K562 (cell line): ENCODE data around the gene HS3ST4. TPM values are rescaled to one million over a fixed set of nuclear protein-coding genes. Genes with fewer than 3 reads are reported as not detected.

ENCODE experiments used
- ATAC-seq: fragments of 200-7000 bp; cut with Tn5 transposase; 3 replicates; pipeline ENCODE4 v1.9.1; 2020; ENCODE audit warnings: moderate library complexity
- BruUV-seq: library from RNA; stranded (reverse); fragments of 400-500 nt; replicated peaks from 2 replicates; lab custom pipeline; 2021; lab: Mats Ljungman, UMichigan
- CTCF ChIA-PET: fragments of 300-600 bp; formaldehyde crosslinking; extraction: SDS; loops from one replicate; lab custom pipeline; 2021; ENCODE audit warnings: low intra/inter-chr PET ratio; lab: Yijun Ruan, JAX
- POLR2A ChIA-PET: fragments of 300-600, 350-650 bp; sonication (Branson Sonifier 250); formaldehyde crosslinking; extraction: SDS; loops from one replicate; lab custom pipeline; 2021; ENCODE audit warnings: antibody characterized with exemption, inconsistent platforms; lab: Yijun Ruan, JAX
- DNase-seq, 4 experiments: peaks; one replicate each; pipeline versions ENCODE4 v3.0.0 to v3.0.0-alpha.2; 2011 to 2018; ENCODE audit warnings: low spot score in 3 of 4, mixed read lengths in 3 of 4; ENCODE audit errors: extremely low read depth in 1 of 4
- FAIRE-seq: peaks from 2 replicates; lab custom pipeline; 2011; peaks lifted over from hg19 to GRCh38; lab: Jason Lieb, UNC
- H2AFZ ChIP-seq: 2 replicates; pipeline ENCODE4 v1.6.0; 2011; ENCODE audit warnings: low read depth, low read length, control low read depth, inconsistent platforms
- H3K27ac ChIP-seq: fragments of 200-600 bp; 3 replicates; pipeline ENCODE4 v1.8.0; 2011; ENCODE audit warnings: low read depth, mild to moderate bottlenecking, control low read depth, inconsistent platforms, low read length, moderate library complexity, mixed read lengths; ENCODE audit errors: extremely low read depth
- H3K27me3 ChIP-seq, 2 experiments: fragments of 300-600 bp in 1 of 2; 2 replicates in 1 of 2; 3 replicates in 1 of 2; pipeline versions ENCODE4 v1.6.0 to v1.8.0; 2011; ENCODE audit warnings: inconsistent platforms in 2 of 2, low read length in 2 of 2, mild to moderate bottlenecking in 1 of 2, mixed read lengths in 1 of 2, moderate library complexity in 1 of 2; ENCODE audit not compliant: control insufficient read depth in 2 of 2, insufficient read depth in 2 of 2
- H3K36me3 ChIP-seq: fragments of 300-600 bp; 3 replicates; pipeline ENCODE4 v1.8.0; 2011; ENCODE audit warnings: mild to moderate bottlenecking, low read length, inconsistent platforms; ENCODE audit not compliant: control insufficient read depth, insufficient read depth
- H3K4me1 ChIP-seq, 2 experiments: fragments of 200-600 bp in 1 of 2; replicated peaks in 1 of 2; 2 replicates in 1 of 2; 3 replicates in 1 of 2; pipeline versions ENCODE4 v1.5.1 to v1.8.0; 2011; ENCODE audit warnings: inconsistent platforms in 2 of 2, low read length in 2 of 2, mild to moderate bottlenecking in 1 of 2, mixed read lengths in 1 of 2, moderate library complexity in 1 of 2; ENCODE audit not compliant: control insufficient read depth in 2 of 2, insufficient read depth in 2 of 2
- H3K4me2 ChIP-seq: 2 replicates; pipeline ENCODE4 v1.6.1; 2011; ENCODE audit warnings: low read length, control low read depth, inconsistent platforms, mixed read lengths; ENCODE audit not compliant: insufficient read depth
- H3K4me3 ChIP-seq: fragments of 200-600 bp; sonication (generic), shearing (Covaris generic); 2 replicates; pipeline ENCODE4 v1.5.1; 2016; ENCODE audit warnings: control low read depth, inconsistent platforms
- H3K79me2 ChIP-seq: fragments of 200-600 bp; 3 replicates; pipeline ENCODE4 v1.8.0; 2011; ENCODE audit warnings: low read length, inconsistent platforms; ENCODE audit not compliant: control insufficient read depth, insufficient read depth
- H3K9ac ChIP-seq, 2 experiments: 2 replicates each; pipeline versions ENCODE4 v1.6.0 to v1.6.1; 2011; ENCODE audit warnings: low read depth in 2 of 2, low read length in 2 of 2, control low read depth in 1 of 2, inconsistent platforms in 1 of 2, mild to moderate bottlenecking in 1 of 2, mixed read lengths in 1 of 2; ENCODE audit not compliant: insufficient read depth in 1 of 2
- H3K9me1 ChIP-seq: one replicate; pipeline ENCODE4 v1.6.0; 2011; ENCODE audit warnings: inconsistent platforms, mild to moderate bottlenecking, low read length, moderate library complexity; ENCODE audit not compliant: control insufficient read depth, insufficient read depth
- H3K9me3 ChIP-seq: replicated peaks from 2 replicates; pipeline ENCODE4 v1.5.1; 2011; ENCODE audit warnings: low read depth, low read length, inconsistent platforms; ENCODE audit not compliant: control insufficient read depth, insufficient read depth
- H4K20me1 ChIP-seq: replicated peaks from 2 replicates; pipeline ENCODE4 v1.6.1; 2011; ENCODE audit warnings: low read length, inconsistent platforms, mixed read lengths; ENCODE audit not compliant: control insufficient read depth, insufficient read depth
- ATF2 ChIP-seq: sonication (generic); formaldehyde crosslinking; IDR thresholded peaks from 2 replicates; pipeline ENCODE4 v1.8.1; 2022; ENCODE audit warnings: missing genetic modification reagents
- CUX1 ChIP-seq: fragments of 200-800 bp; sonication (Bioruptor generic); IDR thresholded peaks from 2 replicates; pipeline ENCODE4 v1.6.1; 2016; ENCODE audit warnings: missing genetic modification characterization, missing compliant biosample characterization
- HDGF ChIP-seq: fragments of 450-650 bp; IDR thresholded peaks from 2 replicates; pipeline ENCODE4 v1.6.1; 2016
- KLF16 ChIP-seq: IDR thresholded peaks from 2 replicates; pipeline ENCODE4 v1.6.1; 2016; ENCODE audit warnings: antibody characterized with exemption
- LARP7 ChIP-seq: fragments of 450-650 bp; IDR thresholded peaks from 2 replicates; pipeline ENCODE4 v1.6.1; 2016
- MAFK ChIP-seq: IDR thresholded peaks from 2 replicates; pipeline ENCODE4 v1.6.1; 2011; ENCODE audit warnings: low read length, improper control_type of control experiment
- MCM2 ChIP-seq: fragments of 450-650 bp; IDR thresholded peaks from 2 replicates; pipeline ENCODE4 v1.6.1; 2017; ENCODE audit warnings: low read depth, mild to moderate bottlenecking
- NFIX ChIP-seq: fragments of 250-450 bp; sonication (Bioruptor Pico); IDR thresholded peaks from 2 replicates; pipeline ENCODE4 v1.4.0; 2020; ENCODE audit warnings: low read depth, mild to moderate bottlenecking, moderate library complexity
- POLR2G ChIP-seq: fragments of 200-400 bp; formaldehyde crosslinking; IDR thresholded peaks from 2 replicates; pipeline ENCODE4 v1.6.1; 2017; ENCODE audit warnings: low read depth, mild to moderate bottlenecking, antibody characterized with exemption, low read length, moderate library complexity
- ZEB2 ChIP-seq: fragments of 450-650 bp; IDR thresholded peaks from 2 replicates; pipeline ENCODE4 v1.6.1; 2016
- ZNF316 ChIP-seq: fragments of 450-650 bp; IDR thresholded peaks from 2 replicates; pipeline ENCODE4 v1.6.1; 2016
- ZNF764 ChIP-seq: fragments of 250-450 bp; sonication (Bioruptor Pico); IDR thresholded peaks from 2 replicates; pipeline ENCODE4 v1.4.0; 2020; ENCODE audit warnings: low read depth, mild to moderate bottlenecking, moderate library complexity
- ZNF785 ChIP-seq: fragments of 250-450 bp; sonication (Bioruptor Pico); IDR thresholded peaks from 2 replicates; pipeline ENCODE4 v1.4.0; 2020; ENCODE audit warnings: mild to moderate bottlenecking
- WGBS: fragments of 100-300 bp; shearing (Covaris generic); methylation state at CpG from one replicate; pipeline ENCODE4 v1.1.6; 2016; ENCODE audit warnings: low coverage, mixed read lengths; ENCODE audit not compliant: insufficient coverage; ENCODE audit errors: missing lambda C conversion rate; 5-methylcytosine and 5-hydroxymethylcytosine counted together
- in situ Hi-C: fragments of 300-500 bp; cut with MboI; formaldehyde crosslinking; loops from 4 replicates; pipeline ENCODE4 v1.15.0; 2018; ENCODE audit warnings: inconsistent platforms, mixed read lengths
- intact Hi-C: fragments of 100-400 bp; cut with micrococcal nuclease; formaldehyde crosslinking; loops from 2 replicates; pipeline ENCODE4 v1.14.2; 2022
- polyA plus RNA-seq, 8 experiments: library from polyadenylated mRNA; depleted of rRNA in 4 of 8; stranded (reverse) in 5 of 8; unstranded in 3 of 8; fragments of >200 nt; fragmentation: Nextera tagmentation in 2 of 8; fragmentation: Illumina TruSeq in 1 of 8; extraction: Ambion mirVana in 2 of 8; extraction: Trizol in 1 of 8; gene quantifications; 2 replicates each; pipeline versions ENCODE4 v1.2.1 to v1.2.3, GENCODE V29; 2011 to 2014; ENCODE audit warnings: inconsistent platforms in 1 of 8, missing spikeins in 1 of 8
- total RNA-seq, 7 experiments: library from RNA; depleted of rRNA in 6 of 7; stranded (reverse); fragments of >200 nt in 6 of 7; fragmentation: Illumina TruSeq in 2 of 7; extraction: Trizol in 2 of 7; gene quantifications; 2 replicates each; pipeline versions ENCODE4 v1.2.1 to v1.2.3, GENCODE V29; 2011 to 2021; ENCODE audit warnings: low replicate concordance in 1 of 7
- TF ChIP-seq, protein P1 (sequence below): fragments of 250-450 bp; sonication (Bioruptor Pico); IDR thresholded peaks from 2 replicates; pipeline ENCODE4 v1.8.0; 2021; ENCODE audit warnings: moderate library complexity, mild to moderate bottlenecking, inconsistent platforms
- TF ChIP-seq, protein P2 (sequence below): fragments of 450-650 bp; IDR thresholded peaks from 2 replicates; pipeline ENCODE4 v1.6.1; 2017; ENCODE audit warnings: mild to moderate bottlenecking, moderate library complexity

The HS3ST4 gene
- total and polyA plus RNA-seq, 9 of the 15 experiments (the other 6 are each of a cell fraction or from before 2014, with no cell fraction given): not detected

DNA sequence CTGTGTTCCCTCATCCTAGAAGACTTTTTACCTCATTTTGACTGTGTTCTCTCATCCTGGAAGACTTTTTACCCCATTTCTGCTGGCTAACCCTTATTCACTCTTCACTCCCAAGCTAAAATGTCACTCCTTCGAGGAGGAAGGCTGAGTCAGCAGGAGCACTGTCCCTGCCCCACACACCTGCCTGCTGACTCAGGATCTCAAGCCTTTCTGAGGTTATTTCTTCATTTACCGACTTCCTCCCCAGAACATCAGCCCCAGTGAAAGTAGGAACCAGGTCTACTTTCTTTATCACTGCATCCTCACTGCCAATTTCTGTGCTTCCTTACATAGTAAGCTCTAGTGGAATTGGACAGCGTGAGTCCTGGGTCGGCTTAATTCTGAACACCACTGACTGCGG, 220.6 kb downstream of the HS3ST4 start:
- no TSS peak for BruUV-seq
- FAIRE-seq: no peak
- WGBS: 0% methylated on average over 5 of the region's 5 CpGs
- TF ChIP-seq, protein P1, sequence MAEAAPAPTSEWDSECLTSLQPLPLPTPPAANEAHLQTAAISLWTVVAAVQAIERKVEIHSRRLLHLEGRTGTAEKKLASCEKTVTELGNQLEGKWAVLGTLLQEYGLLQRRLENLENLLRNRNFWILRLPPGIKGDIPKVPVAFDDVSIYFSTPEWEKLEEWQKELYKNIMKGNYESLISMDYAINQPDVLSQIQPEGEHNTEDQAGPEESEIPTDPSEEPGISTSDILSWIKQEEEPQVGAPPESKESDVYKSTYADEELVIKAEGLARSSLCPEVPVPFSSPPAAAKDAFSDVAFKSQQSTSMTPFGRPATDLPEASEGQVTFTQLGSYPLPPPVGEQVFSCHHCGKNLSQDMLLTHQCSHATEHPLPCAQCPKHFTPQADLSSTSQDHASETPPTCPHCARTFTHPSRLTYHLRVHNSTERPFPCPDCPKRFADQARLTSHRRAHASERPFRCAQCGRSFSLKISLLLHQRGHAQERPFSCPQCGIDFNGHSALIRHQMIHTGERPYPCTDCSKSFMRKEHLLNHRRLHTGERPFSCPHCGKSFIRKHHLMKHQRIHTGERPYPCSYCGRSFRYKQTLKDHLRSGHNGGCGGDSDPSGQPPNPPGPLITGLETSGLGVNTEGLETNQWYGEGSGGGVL (CRISPR knock-in tag): no peak
- TF ChIP-seq NFIX (CRISPR knock-in tag) (no peak), MAFK (0 out of 2 replicates have a peak, but pooled peaks have one; percentile 32), KLF16 (no peak), HDGF (no peak), ATF2 (CRISPR knock-in tag) (no peak), POLR2G (no peak), ZEB2 (no peak), ZNF316 (peak; percentile 75), ZNF785 (CRISPR knock-in tag) (no peak), CUX1 (CRISPR knock-in tag) (no peak), MCM2 (no peak), LARP7 (no peak), ZNF764 (CRISPR knock-in tag) (no peak)
- TF ChIP-seq, protein P2, sequence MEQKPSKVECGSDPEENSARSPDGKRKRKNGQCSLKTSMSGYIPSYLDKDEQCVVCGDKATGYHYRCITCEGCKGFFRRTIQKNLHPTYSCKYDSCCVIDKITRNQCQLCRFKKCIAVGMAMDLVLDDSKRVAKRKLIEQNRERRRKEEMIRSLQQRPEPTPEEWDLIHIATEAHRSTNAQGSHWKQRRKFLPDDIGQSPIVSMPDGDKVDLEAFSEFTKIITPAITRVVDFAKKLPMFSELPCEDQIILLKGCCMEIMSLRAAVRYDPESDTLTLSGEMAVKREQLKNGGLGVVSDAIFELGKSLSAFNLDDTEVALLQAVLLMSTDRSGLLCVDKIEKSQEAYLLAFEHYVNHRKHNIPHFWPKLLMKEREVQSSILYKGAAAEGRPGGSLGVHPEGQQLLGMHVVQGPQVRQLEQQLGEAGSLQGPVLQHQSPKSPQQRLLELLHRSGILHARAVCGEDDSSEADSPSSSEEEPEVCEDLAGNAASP: no peak

More for the DNA sequence above, 220.6 kb downstream of the HS3ST4 start:
- no peak overlapping the region for H3K27ac ChIP-seq
- H3K9me1 ChIP-seq: no peaks in the 10 kb centered on the region
- ATAC-seq (no peak), DNase-seq (no peak)
- intact Hi-C loops (no loop called here), in situ Hi-C loops (no loop called here)
- no peak overlapping the region for H3K9ac ChIP-seq
- H4K20me1 ChIP-seq: no peaks in the 10 kb centered on the region; the same call in 1 of the 2 replicates
- no peak overlapping the region for H3K4me3 ChIP-seq
- H3K79me2 ChIP-seq: no peaks in the 10 kb centered on the region
- ChIA-PET CTCF (no interaction called here), POLR2A (no interaction called here)
- no peaks in the 10 kb centered on the region for H3K4me1 ChIP-seq
- no peaks in the 10 kb centered on the region for H3K36me3 ChIP-seq
- no peaks in the 10 kb centered on the region for H3K9me3 ChIP-seq
- no peak overlapping the region for H3K4me2 ChIP-seq
- peaks cover 0 to 4% of the 10 kb centered on the region in 2 experiments; a peak in 3 of 5 replicates for H3K27me3 ChIP-seq
- H2AFZ ChIP-seq: no peak overlapping the region
